ENCODE measurements around the gene SOX5. TPM values are rescaled to one million over a fixed set of nuclear protein-coding genes. Genes with fewer than 3 reads are reported as not detected.

The SOX5 gene
- polyA plus RNA-seq, 4 donors, result 0.81 to 5.1 (median 1.3) TPM; not detected in 1

DNA sequence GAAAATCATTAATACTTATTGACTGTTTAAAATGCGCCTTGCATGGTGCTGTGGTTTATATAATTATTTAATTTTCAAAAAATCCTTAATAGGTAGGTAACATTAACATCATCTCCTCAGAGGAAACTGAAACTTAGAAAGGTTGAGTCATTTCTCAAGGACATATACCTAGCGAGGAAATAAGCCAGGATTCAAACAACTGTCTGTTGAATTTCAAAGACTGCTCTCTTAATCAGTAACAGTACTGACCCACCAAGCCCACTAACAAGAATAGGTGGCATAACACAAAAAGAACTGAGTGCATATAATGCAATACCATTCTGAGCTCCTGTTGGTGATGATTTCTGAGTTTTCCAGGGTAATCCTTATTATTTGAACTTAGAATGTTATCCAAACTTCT is 174.3 kb downstream of the SOX5 start:
- no peak overlapping the region for H3K27ac ChIP-seq (ENCODE audit: low read depth in 1 of 3, low read length in 2 of 3)
- H3K9me3 ChIP-seq (ENCODE audit: control insufficient read depth in 2 of 2, insufficient read depth in 1 of 2, low read depth in 1 of 2, low read length in 1 of 2), result no peaks in the 10 kb centered on the region
- WGBS, 3 donors, result 52 to 79% (median 54%) methylated on average over 2 of the region's 2 CpGs
- H3K4me3 ChIP-seq (ENCODE audit: low read depth in 1 of 3, low read length in 3 of 3), result no peak overlapping the region
- H3K36me3 ChIP-seq (ENCODE audit: control insufficient read depth in 3 of 3, insufficient read depth in 2 of 3, low read depth in 1 of 3, low read length in 3 of 3), result no peaks in the 10 kb centered on the region
- FAIRE-seq, result no peak
- no peaks in the 10 kb centered on the region for H3K27me3 ChIP-seq (ENCODE audit: control insufficient read depth in 3 of 3, insufficient read depth in 3 of 3, low read length in 3 of 3)
- H3K4me1 ChIP-seq (ENCODE audit: control insufficient read depth in 3 of 3, insufficient read depth in 2 of 3, low read depth in 1 of 3, low read length in 2 of 3), result no peaks in the 10 kb centered on the region
- no peak for DNase-seq

DNA sequence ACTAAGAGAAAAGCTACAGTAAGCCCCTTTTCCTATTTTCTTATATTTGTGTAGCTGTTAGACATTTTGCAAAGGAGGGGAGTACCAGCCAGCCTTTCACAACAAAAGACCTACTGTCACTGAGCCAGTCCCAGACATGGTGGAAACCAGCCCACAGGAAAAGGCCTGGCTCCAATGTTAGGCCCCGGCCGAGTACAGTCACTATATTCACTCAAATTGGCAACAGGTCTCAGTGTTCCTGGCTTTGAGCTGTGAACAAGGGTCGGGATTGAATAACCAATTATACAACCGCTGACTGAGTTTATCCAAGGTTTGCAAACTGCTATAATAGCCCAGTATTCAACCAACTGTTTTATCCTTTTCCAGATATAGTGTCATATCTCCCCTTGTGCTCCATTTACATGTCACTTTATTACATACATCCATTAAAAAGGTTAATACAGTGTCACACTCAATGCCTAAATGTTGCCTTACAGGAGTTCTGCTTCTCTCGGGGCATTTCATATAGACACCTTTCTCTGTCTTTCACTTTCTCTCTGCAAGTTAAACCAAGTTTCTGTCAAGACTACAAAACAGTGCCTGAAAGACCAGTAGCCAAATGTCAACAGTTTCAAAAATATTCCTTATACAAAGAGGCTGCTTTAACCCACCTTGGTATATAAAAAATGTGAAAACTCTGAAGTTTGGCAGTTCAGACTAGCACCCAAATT is 178.1 kb downstream of the SOX5 start:
- no peaks in the 10 kb centered on the region for H3K9me3 ChIP-seq (ENCODE audit: control insufficient read depth in 2 of 2, insufficient read depth in 1 of 2, low read depth in 1 of 2, low read length in 1 of 2)
- no peaks in the 10 kb centered on the region for H3K36me3 ChIP-seq (ENCODE audit: control insufficient read depth in 3 of 3, insufficient read depth in 2 of 3, low read depth in 1 of 3, low read length in 3 of 3)
- H3K4me1 ChIP-seq (ENCODE audit: control insufficient read depth in 3 of 3, insufficient read depth in 2 of 3, low read depth in 1 of 3, low read length in 2 of 3), result no peaks in the 10 kb centered on the region
- WGBS, 3 donors, result 68 to 77% (median 69%) methylated on average over 5 of the region's 5 CpGs
- FAIRE-seq (no peak), DNase-seq (no peak)
- H3K4me3 ChIP-seq (ENCODE audit: low read depth in 1 of 3, low read length in 3 of 3), result no peak overlapping the region
- H3K27me3 ChIP-seq (ENCODE audit: control insufficient read depth in 3 of 3, insufficient read depth in 3 of 3, low read length in 3 of 3), result no peaks in the 10 kb centered on the region
- no peak overlapping the region for H3K27ac ChIP-seq (ENCODE audit: low read depth in 1 of 3, low read length in 2 of 3)

DNA sequence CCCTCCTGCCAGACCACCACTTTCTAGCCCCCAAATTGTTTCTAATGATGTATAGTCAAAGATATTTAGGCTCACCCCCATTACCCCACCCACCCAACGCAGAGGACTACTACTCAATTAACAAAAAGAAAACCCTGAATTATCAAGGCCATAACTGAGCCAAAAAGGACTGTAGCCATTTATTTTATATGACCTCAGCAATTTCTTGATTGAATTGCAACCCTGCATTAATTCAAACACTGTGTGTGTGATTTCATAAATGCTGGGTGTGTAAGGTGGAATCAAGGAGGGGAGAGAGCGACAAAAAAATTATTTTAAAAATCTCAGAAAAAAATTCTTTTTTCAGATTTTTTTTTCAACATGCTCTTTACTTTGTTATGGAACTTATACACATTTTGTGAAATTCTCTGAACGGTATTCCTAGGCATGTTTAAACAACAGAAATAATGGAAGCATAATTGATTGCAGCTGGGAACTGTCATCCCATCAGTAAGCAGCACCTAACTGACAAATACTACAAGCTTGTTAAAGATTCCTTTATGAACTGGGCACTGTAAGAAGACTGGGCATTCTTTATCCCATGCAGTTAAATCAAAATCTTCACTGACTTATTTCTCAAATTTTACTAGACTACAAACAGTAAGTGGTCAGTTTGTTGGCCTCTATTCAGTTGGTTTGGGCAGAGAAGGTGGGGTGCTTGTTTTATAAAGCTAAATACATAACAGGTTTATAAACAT is 179.1 kb downstream of the SOX5 start:
- 81 to 85% (median 81%) methylated on average over 3 of the region's 3 CpGs for WGBS, 3 donors
- H3K4me3 ChIP-seq (ENCODE audit: low read depth in 1 of 3, low read length in 3 of 3), result no peak overlapping the region
- H3K4me1 ChIP-seq (ENCODE audit: control insufficient read depth in 3 of 3, insufficient read depth in 2 of 3, low read depth in 1 of 3, low read length in 2 of 3), result no peaks in the 10 kb centered on the region
- DNase-seq (no peak), FAIRE-seq (no peak)
- H3K27ac ChIP-seq (ENCODE audit: low read depth in 1 of 3, low read length in 2 of 3), result no peak overlapping the region
- H3K36me3 ChIP-seq (ENCODE audit: control insufficient read depth in 3 of 3, insufficient read depth in 2 of 3, low read depth in 1 of 3, low read length in 3 of 3), result no peaks in the 10 kb centered on the region
- H3K9me3 ChIP-seq (ENCODE audit: control insufficient read depth in 2 of 2, insufficient read depth in 1 of 2, low read depth in 1 of 2, low read length in 1 of 2), result no peaks in the 10 kb centered on the region
- no peaks in the 10 kb centered on the region for H3K27me3 ChIP-seq (ENCODE audit: control insufficient read depth in 3 of 3, insufficient read depth in 3 of 3, low read length in 3 of 3)

DNA sequence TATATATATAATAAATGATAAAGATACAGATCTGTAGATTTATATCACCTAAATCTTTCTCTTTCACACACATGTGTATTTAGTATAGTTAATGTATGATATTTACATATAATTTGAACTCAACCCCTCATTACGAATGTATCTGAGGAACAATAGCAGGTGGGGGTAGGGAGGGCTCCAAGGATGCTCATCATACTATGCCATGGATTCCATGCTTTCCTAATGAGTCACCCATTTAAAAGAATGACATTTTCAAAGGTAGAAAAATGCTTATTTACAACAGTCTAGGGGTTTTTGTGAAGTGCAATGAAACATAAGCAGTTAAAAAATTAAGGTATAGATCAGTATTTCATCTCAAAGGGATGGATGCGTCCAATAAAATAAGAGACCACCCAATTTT is 181.6 kb downstream of the SOX5 start:
- 82 to 87% (median 86%) methylated on average over 2 of the region's 2 CpGs for WGBS, 3 donors
- H3K27me3 ChIP-seq (ENCODE audit: control insufficient read depth in 3 of 3, insufficient read depth in 3 of 3, low read length in 3 of 3), result no peaks in the 10 kb centered on the region
- FAIRE-seq (no peak), DNase-seq (no peak)
- no peaks in the 10 kb centered on the region for H3K36me3 ChIP-seq (ENCODE audit: control insufficient read depth in 3 of 3, insufficient read depth in 2 of 3, low read depth in 1 of 3, low read length in 3 of 3)
- H3K4me1 ChIP-seq (ENCODE audit: control insufficient read depth in 3 of 3, insufficient read depth in 2 of 3, low read depth in 1 of 3, low read length in 2 of 3), result no peaks in the 10 kb centered on the region
- no peaks in the 10 kb centered on the region for H3K9me3 ChIP-seq (ENCODE audit: control insufficient read depth in 2 of 2, insufficient read depth in 1 of 2, low read depth in 1 of 2, low read length in 1 of 2)
- H3K4me3 ChIP-seq (ENCODE audit: low read depth in 1 of 3, low read length in 3 of 3), result no peak overlapping the region
- no peak overlapping the region for H3K27ac ChIP-seq (ENCODE audit: low read depth in 1 of 3, low read length in 2 of 3)

DNA sequence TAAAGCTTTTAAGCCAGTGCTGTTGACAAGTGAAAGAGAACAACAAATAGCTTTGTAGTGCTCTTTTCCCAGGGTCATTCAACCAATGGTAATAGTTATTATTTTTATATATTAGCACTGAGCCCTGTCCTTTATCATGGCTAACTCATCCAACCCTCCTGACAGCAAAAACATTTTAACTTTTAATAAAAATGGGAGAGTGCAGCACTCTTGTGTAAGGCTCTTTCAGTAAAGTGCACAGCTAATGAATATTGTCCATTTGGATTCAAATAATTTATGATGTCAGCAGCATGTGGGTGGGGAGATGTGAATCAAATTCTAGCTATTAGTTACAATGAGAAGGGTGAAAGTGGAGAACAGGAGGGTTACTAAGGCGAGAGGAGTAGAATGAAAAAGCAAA is 185.7 kb downstream of the SOX5 start:
- Histone ChIP-seq H3K27me3 (ENCODE audit: control insufficient read depth in 3 of 3, insufficient read depth in 3 of 3, low read length in 3 of 3) (no peaks in the 10 kb centered on the region), H3K27ac (ENCODE audit: low read depth in 1 of 3, low read length in 2 of 3) (no peak overlapping the region), H3K4me1 (ENCODE audit: control insufficient read depth in 3 of 3, insufficient read depth in 2 of 3, low read depth in 1 of 3, low read length in 2 of 3) (no peaks in the 10 kb centered on the region), H3K36me3 (ENCODE audit: control insufficient read depth in 3 of 3, insufficient read depth in 2 of 3, low read depth in 1 of 3, low read length in 3 of 3) (no peaks in the 10 kb centered on the region), H3K4me3 (ENCODE audit: low read depth in 1 of 3, low read length in 3 of 3) (no peak overlapping the region), H3K9me3 (ENCODE audit: control insufficient read depth in 2 of 2, insufficient read depth in 1 of 2, low read depth in 1 of 2, low read length in 1 of 2) (no peaks in the 10 kb centered on the region)
- DNase-seq (no peak), FAIRE-seq (no peak)
- WGBS, 3 donors, result 63 to 89% (median 76%) methylated on average over 1 of the region's 1 CpG

DNA sequence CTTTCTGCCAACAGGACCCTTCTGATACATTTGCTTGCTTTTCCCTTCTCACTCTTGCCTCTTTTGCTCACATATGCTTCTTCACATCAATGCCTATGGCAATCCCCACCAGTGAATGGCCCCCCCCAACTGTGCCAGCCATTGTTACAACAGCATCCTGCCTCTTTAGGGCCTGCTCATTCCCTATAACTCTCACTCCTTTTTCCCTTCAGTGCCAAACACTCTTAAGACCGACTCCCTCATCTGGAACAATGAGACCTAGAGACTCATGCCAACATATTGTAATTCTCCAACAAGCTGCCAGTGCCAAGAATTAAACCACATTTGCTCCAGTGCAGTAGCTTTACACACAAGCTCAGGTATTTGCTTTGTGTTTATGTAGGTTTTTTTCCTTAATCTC is 189.0 kb downstream of the SOX5 start:
- Histone ChIP-seq H3K9me3 (ENCODE audit: control insufficient read depth in 2 of 2, insufficient read depth in 1 of 2, low read depth in 1 of 2, low read length in 1 of 2) (no peaks in the 10 kb centered on the region), H3K36me3 (ENCODE audit: control insufficient read depth in 3 of 3, insufficient read depth in 2 of 3, low read depth in 1 of 3, low read length in 3 of 3) (no peaks in the 10 kb centered on the region), H3K27me3 (ENCODE audit: control insufficient read depth in 3 of 3, insufficient read depth in 3 of 3, low read length in 3 of 3) (no peaks in the 10 kb centered on the region), H3K4me3 (ENCODE audit: low read depth in 1 of 3, low read length in 3 of 3) (no peak overlapping the region), H3K27ac (ENCODE audit: low read depth in 1 of 3, low read length in 2 of 3) (no peak overlapping the region), H3K4me1 (ENCODE audit: control insufficient read depth in 3 of 3, insufficient read depth in 2 of 3, low read depth in 1 of 3, low read length in 2 of 3) (no peaks in the 10 kb centered on the region)
- FAIRE-seq, result no peak
- DNase-seq, result no peak
- WGBS, 3 donors, result 61 to 68% (median 64%) methylated on average over 1 of the region's 1 CpG

DNA sequence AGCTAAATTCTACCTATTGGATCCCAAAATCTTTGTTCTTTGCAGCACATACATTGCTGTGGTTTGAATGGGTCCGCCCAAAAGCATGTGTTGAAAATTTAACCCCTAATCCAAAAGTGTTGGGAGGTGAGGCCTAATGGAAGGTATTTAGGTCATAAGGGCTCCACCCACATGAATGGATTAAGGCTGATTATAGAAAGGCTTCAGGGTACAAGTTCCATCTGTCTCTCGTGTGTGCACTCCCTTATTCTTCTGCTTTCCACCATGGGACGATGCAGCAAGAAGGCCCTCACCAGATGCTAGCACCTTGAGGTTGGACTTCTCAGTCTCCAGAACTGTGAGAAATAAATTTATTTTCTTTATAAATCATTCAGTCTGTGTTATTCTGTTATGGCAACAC is 190.9 kb downstream of the SOX5 start:
- Histone ChIP-seq H3K9me3 (ENCODE audit: control insufficient read depth in 2 of 2, insufficient read depth in 1 of 2, low read depth in 1 of 2, low read length in 1 of 2) (no peaks in the 10 kb centered on the region), H3K27ac (ENCODE audit: low read depth in 1 of 3, low read length in 2 of 3) (no peak overlapping the region), H3K4me3 (ENCODE audit: low read depth in 1 of 3, low read length in 3 of 3) (no peak overlapping the region), H3K4me1 (ENCODE audit: control insufficient read depth in 3 of 3, insufficient read depth in 2 of 3, low read depth in 1 of 3, low read length in 2 of 3) (no peaks in the 10 kb centered on the region), H3K36me3 (ENCODE audit: control insufficient read depth in 3 of 3, insufficient read depth in 2 of 3, low read depth in 1 of 3, low read length in 3 of 3) (no peaks in the 10 kb centered on the region), H3K27me3 (ENCODE audit: control insufficient read depth in 3 of 3, insufficient read depth in 3 of 3, low read length in 3 of 3) (no peaks in the 10 kb centered on the region)
- FAIRE-seq (no peak), DNase-seq (no peak)
- WGBS, 3 donors, result 68 to 84% (median 75%) methylated on average over 3 of the region's 3 CpGs

DNA sequence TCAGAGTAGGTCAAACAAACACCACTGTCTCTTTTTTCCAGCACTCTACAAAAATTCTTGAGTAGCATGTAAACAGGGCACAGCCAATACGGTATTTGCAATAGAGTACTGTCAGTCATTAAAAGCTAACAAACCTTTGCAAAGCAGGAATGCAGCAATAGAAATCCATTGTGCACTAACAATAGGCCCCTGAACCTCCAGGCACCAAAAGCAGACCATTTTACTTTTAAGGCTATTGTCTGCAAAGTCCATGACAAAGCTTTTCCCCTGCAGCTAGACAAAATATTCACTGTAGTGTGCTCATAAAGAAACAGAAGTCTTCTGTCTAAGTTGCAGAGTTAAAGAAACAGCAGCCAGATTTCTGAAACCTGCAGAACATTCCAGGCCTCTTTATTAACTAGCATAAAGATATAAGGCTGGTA is 191.9 kb downstream of the SOX5 start:
- no peaks in the 10 kb centered on the region for H3K36me3 ChIP-seq (ENCODE audit: control insufficient read depth in 3 of 3, insufficient read depth in 2 of 3, low read depth in 1 of 3, low read length in 3 of 3)

More for the DNA sequence above, 191.9 kb downstream of the SOX5 start:
- 47 to 63% (median 48%) methylated on average over 1 of the region's 1 CpG for WGBS, 3 donors
- no peaks in the 10 kb centered on the region for H3K9me3 ChIP-seq (ENCODE audit: control insufficient read depth in 2 of 2, insufficient read depth in 1 of 2, low read depth in 1 of 2, low read length in 1 of 2)
- H3K27ac ChIP-seq (ENCODE audit: low read depth in 1 of 3, low read length in 2 of 3), result no peak overlapping the region
- H3K4me3 ChIP-seq (ENCODE audit: low read depth in 1 of 3, low read length in 3 of 3), result no peak overlapping the region
- H3K27me3 ChIP-seq (ENCODE audit: control insufficient read depth in 3 of 3, insufficient read depth in 3 of 3, low read length in 3 of 3), result no peaks in the 10 kb centered on the region
- FAIRE-seq (no peak), DNase-seq (peak in 1 of 2 donors; percentile 2)
- H3K4me1 ChIP-seq (ENCODE audit: control insufficient read depth in 3 of 3, insufficient read depth in 2 of 3, low read depth in 1 of 3, low read length in 2 of 3), result no peaks in the 10 kb centered on the region
